Suppressor macrophage treated with lipopolysaccharide for 1 hour (primary cell): ENCODE results near the gene DLX3.

ENCODE experiments used
- DNase-seq, 3 donors: peaks; one replicate each; pipeline ENCODE4 v3.0.0-alpha.2; 2020 to 2022

The DLX3 gene

GRCh38 chr17:49971199-49971847 is 23.7 kb downstream of the DLX3 start:
- DNase-seq, result no peak

- no peak for DNase-seq
Measured at GRCh38 chr17:49970498-49970897, 24.5 kb downstream of the DLX3 start.

GRCh38 chr17:49969795-49970389 is 25.1 kb downstream of the DLX3 start:
- no peak for DNase-seq

GRCh38 chr17:49969134-49969759 is 25.8 kb downstream of the DLX3 start, which contains the start of gene DLX4:
Gene DLX4, plus strand, starts transcription at chr17:49969190. Its CDS starts 279 bp downstream, at chr17:49969469.
- DNase-seq, result no peak

- peak; percentile 72 to 89 (median 76) for DNase-seq
Measured at GRCh38 chr17:49968405-49969133, 26.5 kb downstream of the DLX3 start.

GRCh38 chr17:49967621-49968404 is 27.2 kb downstream of the DLX3 start:
- no peak for DNase-seq

GRCh38 chr17:49967205-49967604 is 27.8 kb downstream of the DLX3 start:
- no peak for DNase-seq

GRCh38 chr17:49966767-49967166 is 28.3 kb downstream of the DLX3 start:
- DNase-seq, result no peak

GRCh38 chr17:49965524-49965909 is 29.5 kb downstream of the DLX3 start:
- peak; percentile 42 to 54 (median 50) for DNase-seq

- no peak for DNase-seq
Measured at GRCh38 chr17:49964769-49965523, 30.1 kb downstream of the DLX3 start.

- no peak for DNase-seq
Measured at GRCh38 chr17:49964303-49964768, 30.7 kb downstream of the DLX3 start.

GRCh38 chr17:49963626-49964302 is 31.3 kb downstream of the DLX3 start:
- DNase-seq, result peak in 1 of 3 donors; percentile 59

- DNase-seq, result no peak
Measured at GRCh38 chr17:49963309-49963625, 31.8 kb downstream of the DLX3 start.

- no peak for DNase-seq
Measured at GRCh38 chr17:49962599-49963308, 32.3 kb downstream of the DLX3 start.

GRCh38 chr17:49959183-49959935 is 35.7 kb downstream of the DLX3 start:
- DNase-seq, result peak; percentile 31 to 53 (median 46)

GRCh38 chr17:49958723-49959122 is 36.3 kb downstream of the DLX3 start:
- no peak for DNase-seq

GRCh38 chr17:49957350-49957749 is 37.7 kb downstream of the DLX3 start:
- DNase-seq, result no peak

GRCh38 chr17:49956780-49957179 is 38.2 kb downstream of the DLX3 start:
- peak in 1 of 3 donors; percentile 38 for DNase-seq

GRCh38 chr17:49955157-49955556 is 39.9 kb downstream of the DLX3 start:
- DNase-seq, result no peak
